HG03175 (cell line): Measurements from ENCODE around the gene LBHD1.
A peak's percentile ranks its signal among the peaks of the same experiment; 100 is the strongest.
"Not testable (repeated sequence)": the region's sequence is repeated elsewhere in the genome, so short reads cannot be mapped to it uniquely, and the experiment has no call there.

Experiments
- ATAC-seq: cut with Tn5 transposase; IDR thresholded peaks from one replicate; pipeline ENCODE4 v1.9.1; 2021; ENCODE audit warnings: mild to moderate bottlenecking, moderate library complexity; ENCODE audit not compliant: unreplicated experiment

LBHD1 gene

DNA sequence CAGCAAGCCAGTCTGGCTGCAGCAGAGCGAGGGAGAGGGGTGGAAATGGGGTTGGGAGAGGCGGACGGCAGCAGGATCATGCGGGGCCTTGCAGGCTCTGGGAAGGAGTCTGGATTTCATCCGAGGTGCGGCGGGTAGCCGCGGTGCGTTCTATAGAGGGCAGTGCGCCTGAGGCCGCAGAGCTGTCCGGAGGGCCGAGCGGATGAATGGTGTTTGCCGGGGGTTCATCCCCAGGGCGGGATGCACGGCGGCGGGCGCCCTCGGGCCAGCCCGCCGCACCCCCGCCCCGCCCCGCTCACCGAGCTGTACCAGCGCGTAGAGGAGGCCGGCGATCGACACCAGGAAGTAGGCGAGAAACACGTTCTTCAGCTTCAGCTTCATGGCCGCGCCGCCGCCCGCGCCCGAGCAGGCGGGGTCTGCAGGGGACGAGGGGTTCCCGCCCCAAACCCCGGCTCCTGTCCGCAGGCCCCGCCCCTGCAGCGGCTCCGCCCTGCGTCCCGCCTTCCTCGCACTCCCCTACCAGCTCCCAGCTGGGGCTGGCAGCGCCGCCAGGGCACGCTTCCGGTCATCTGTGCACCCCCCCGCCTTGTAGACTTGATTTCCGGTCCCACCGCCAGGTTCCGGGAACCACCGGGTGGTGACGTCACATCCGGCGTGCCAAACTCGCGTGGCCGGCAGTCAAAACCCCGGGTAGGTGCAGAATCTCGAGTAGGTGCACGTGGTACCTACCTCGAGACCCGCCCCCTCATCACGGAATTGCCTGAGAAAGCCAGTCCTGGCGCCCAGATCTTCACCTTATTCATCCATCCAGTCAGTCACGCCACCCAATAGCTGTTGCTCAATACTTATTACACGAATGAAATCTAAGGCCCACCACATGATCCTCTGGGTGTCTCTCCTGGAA is 50.2 kb downstream of the LBHD1 start, which contains the start of gene B3GAT3:
B3GAT3 (minus strand) TSS at position 420 of the 904 bp plus-strand sequence; CDS start at position 381, 39 bp downstream.
- ATAC-seq: peak; percentile 96

GRCh38 chr11:62621027-62621566 is 51.0 kb downstream of the LBHD1 start:
- no peak for ATAC-seq

GRCh38 chr11:62616957-62617356 is 55.1 kb downstream of the LBHD1 start:
- ATAC-seq: not testable (repeated sequence)

GRCh38 chr11:62615521-62615920 is 56.5 kb downstream of the LBHD1 start:
- ATAC-seq: no peak

GRCh38 chr11:62614275-62614674 is 57.8 kb downstream of the LBHD1 start:
- no peak for ATAC-seq

GRCh38 chr11:62613291-62613778 is 58.7 kb downstream of the LBHD1 start:
- ATAC-seq: no peak
